ENCODE measurements around the gene GJD2. TPM values are rescaled to one million over a fixed set of nuclear protein-coding genes. Genes with fewer than 3 reads are reported as not detected.

The GJD2 gene
- total RNA-seq, 1 donor from 2014 or later, result 0.89 TPM

DNA sequence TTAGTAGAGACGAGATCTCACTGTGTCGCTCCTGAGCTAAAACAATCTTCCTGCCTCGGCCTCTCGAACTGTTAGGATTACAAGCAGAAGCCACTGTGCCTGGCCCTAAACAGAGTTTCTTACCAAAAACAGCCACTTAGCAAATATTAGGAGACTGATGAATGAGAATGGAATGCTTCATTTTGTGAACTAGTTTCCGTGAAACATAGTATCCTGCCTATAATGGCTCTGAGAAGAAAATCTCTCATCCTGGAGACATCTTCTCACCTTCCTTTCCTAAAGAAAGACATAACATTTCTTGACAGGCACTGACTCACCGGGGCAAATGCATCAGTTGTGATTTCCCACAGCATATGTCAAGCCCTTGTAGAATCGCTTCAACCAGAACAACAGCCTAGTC lies 44.9 kb downstream of the GJD2 start:
- no peak overlapping the region for H3K27ac Mint-ChIP-seq
- DNase-seq (ENCODE audit: extremely low spot score, unreplicated experiment), result no peak
- H3K27me3 Mint-ChIP-seq, result peaks cover 24% of the 10 kb centered on the region
- TF ChIP-seq, protein P1, sequence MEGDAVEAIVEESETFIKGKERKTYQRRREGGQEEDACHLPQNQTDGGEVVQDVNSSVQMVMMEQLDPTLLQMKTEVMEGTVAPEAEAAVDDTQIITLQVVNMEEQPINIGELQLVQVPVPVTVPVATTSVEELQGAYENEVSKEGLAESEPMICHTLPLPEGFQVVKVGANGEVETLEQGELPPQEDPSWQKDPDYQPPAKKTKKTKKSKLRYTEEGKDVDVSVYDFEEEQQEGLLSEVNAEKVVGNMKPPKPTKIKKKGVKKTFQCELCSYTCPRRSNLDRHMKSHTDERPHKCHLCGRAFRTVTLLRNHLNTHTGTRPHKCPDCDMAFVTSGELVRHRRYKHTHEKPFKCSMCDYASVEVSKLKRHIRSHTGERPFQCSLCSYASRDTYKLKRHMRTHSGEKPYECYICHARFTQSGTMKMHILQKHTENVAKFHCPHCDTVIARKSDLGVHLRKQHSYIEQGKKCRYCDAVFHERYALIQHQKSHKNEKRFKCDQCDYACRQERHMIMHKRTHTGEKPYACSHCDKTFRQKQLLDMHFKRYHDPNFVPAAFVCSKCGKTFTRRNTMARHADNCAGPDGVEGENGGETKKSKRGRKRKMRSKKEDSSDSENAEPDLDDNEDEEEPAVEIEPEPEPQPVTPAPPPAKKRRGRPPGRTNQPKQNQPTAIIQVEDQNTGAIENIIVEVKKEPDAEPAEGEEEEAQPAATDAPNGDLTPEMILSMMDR (conservative IDR thresholded peaks at IDR 0.05), result no peak
- no peaks in the 10 kb centered on the region for H3K9me3 Mint-ChIP-seq
- H3K4me1 Mint-ChIP-seq (ENCODE audit: unreplicated experiment), result no peaks in the 10 kb centered on the region
- H3K36me3 Mint-ChIP-seq, result no peaks in the 10 kb centered on the region
- H3K4me3 Mint-ChIP-seq, result no peak overlapping the region

DNA sequence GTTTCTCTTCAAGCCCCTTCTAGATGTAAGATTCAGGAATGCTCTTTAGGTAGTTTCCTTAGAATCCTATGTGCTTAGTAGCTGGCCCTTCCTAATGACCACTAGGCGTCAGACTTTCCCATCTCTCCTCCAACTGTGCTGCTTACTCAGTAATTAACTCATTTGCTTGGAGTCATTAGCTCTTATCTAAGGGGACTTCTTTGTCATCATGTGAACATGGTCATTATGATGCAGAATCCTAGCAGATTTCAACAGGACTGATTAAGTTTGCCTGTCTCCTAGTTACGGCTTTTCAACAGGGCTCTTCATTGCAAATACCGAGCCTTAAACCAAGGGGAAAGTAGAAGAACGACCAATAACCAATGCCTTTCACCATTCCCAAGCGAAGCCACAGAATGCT lies 46.4 kb downstream of the GJD2 start:
- TF ChIP-seq, protein P1 (conservative IDR thresholded peaks at IDR 0.05), result peak; percentile 83
- no peaks in the 10 kb centered on the region for H3K36me3 Mint-ChIP-seq
- H3K9me3 Mint-ChIP-seq, result no peaks in the 10 kb centered on the region
- no peak for DNase-seq (ENCODE audit: extremely low spot score, unreplicated experiment)
- no peaks in the 10 kb centered on the region for H3K4me1 Mint-ChIP-seq (ENCODE audit: unreplicated experiment)
- H3K27me3 Mint-ChIP-seq, result peaks cover 28% of the 10 kb centered on the region
- H3K27ac Mint-ChIP-seq, result no peak overlapping the region
- no peak overlapping the region for H3K4me3 Mint-ChIP-seq

DNA sequence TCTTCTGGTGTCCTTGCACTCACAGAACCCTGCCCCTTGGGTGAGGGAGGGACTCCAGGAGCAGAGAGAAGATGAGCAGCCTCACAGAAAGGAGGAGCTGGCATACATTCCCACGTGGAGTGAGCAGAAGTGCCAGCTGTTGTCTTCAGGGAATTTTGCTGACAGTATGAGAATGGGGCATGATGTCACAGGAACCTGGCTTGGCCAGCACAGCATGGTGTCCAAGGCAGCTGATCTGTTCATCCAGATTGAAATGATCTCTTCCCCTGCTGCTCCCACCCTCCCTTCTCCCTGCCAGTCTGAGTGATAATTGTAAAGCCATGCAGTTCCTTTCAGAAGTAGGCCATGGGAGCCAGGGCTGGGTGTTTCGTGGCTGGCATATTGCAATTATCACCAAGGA lies 53.3 kb downstream of the GJD2 start:
- no peak overlapping the region for H3K4me3 Mint-ChIP-seq
- DNase-seq (ENCODE audit: extremely low spot score, unreplicated experiment), result no peak
- H3K27me3 Mint-ChIP-seq, result peaks cover 22% of the 10 kb centered on the region
- H3K4me1 Mint-ChIP-seq (ENCODE audit: unreplicated experiment), result no peaks in the 10 kb centered on the region
- no peak overlapping the region for H3K27ac Mint-ChIP-seq
- TF ChIP-seq, protein P1 (conservative IDR thresholded peaks at IDR 0.05), result no peak
- H3K9me3 Mint-ChIP-seq, result no peaks in the 10 kb centered on the region
- H3K36me3 Mint-ChIP-seq, result no peaks in the 10 kb centered on the region

Other genes starting within 250 kb of the GJD2 start
- gene GOLGA8B, start 171.3 kb downstream of the GJD2 start, total RNA-seq (ENCODE audit: low replicate concordance), result 24.0 and 68.1 TPM in 2 replicates
- 0.52 and 19.7 TPM in 2 replicates for gene ACTC1, start 40.6 kb upstream of the GJD2 start, total RNA-seq (ENCODE audit: low replicate concordance)
- 38.0 and 38.3 TPM in 2 replicates for gene AQR, start 214.7 kb upstream of the GJD2 start, total RNA-seq (ENCODE audit: low replicate concordance)
- 58.7 and 68.3 TPM in 2 replicates for gene ZNF770, start 233.3 kb upstream of the GJD2 start, total RNA-seq (ENCODE audit: low replicate concordance)